Endothelial cell of umbilical vein (primary cell): Measurements from ENCODE around the gene LRRC8E. TPM values are rescaled to one million over a fixed set of nuclear protein-coding genes. Genes with fewer than 3 reads are reported as not detected.

Source experiments
- BruUV-seq: library from RNA; stranded (reverse); fragments of 400-500 nt; replicated peaks from 2 replicates; lab custom pipeline; 2021; lab: Mats Ljungman, UMichigan
- CTCF ChIA-PET: fragments of 300-600, 350-600 bp; sonication (Branson Sonifier 250); formaldehyde crosslinking; loops from one replicate; lab custom pipeline; 2021; ENCODE audit warnings: antibody characterized with exemption, inconsistent platforms; lab: Charles Lee
- POLR2A ChIA-PET: fragments of 300-600, 350-600 bp; sonication (Branson Sonifier 250); formaldehyde crosslinking; loops from one replicate; lab custom pipeline; 2021; ENCODE audit warnings: antibody characterized with exemption, inconsistent platforms; lab: Charles Lee
- DNase-seq: peaks from one replicate; pipeline ENCODE4 v3.0.0-alpha.2; 2011; ENCODE audit warnings: low read depth, low spot score
- FAIRE-seq: peaks from 2 replicates; lab custom pipeline; 2011; peaks lifted over from hg19 to GRCh38; lab: Jason Lieb, UNC
- H2AFZ ChIP-seq: 2 replicates; pipeline ENCODE4 v1.6.0; 2012; ENCODE audit warnings: low read depth, low read length, control low read depth, inconsistent platforms
- H3K27ac ChIP-seq: 2 replicates; pipeline ENCODE4 v1.5.1; 2011; ENCODE audit warnings: low read depth, mild to moderate bottlenecking, control low read depth, low read length, moderate library complexity; ENCODE audit not compliant: insufficient read depth
- H3K27me3 ChIP-seq, 2 experiments: 2 replicates each; pipeline versions ENCODE4 v1.6.0 to v1.6.1; 2011; ENCODE audit warnings: low read length in 2 of 2, mixed read lengths in 1 of 2; ENCODE audit not compliant: control insufficient read depth in 2 of 2, insufficient read depth in 2 of 2
- H3K36me3 ChIP-seq, 2 experiments: 2 replicates in 1 of 2; 3 replicates in 1 of 2; pipeline ENCODE4 v1.5.1; 2011; ENCODE audit warnings: low read length in 2 of 2, mild to moderate bottlenecking in 1 of 2, moderate library complexity in 1 of 2; ENCODE audit not compliant: control insufficient read depth in 2 of 2, insufficient read depth in 2 of 2; ENCODE audit errors: extremely low read depth in 1 of 2
- H3K4me1 ChIP-seq: 3 replicates; pipeline ENCODE4 v1.5.1; 2011; ENCODE audit warnings: mild to moderate bottlenecking, low read length; ENCODE audit not compliant: control insufficient read depth, insufficient read depth; ENCODE audit errors: extremely low read depth
- H3K4me2 ChIP-seq: 2 replicates; pipeline ENCODE4 v1.6.1; 2011; ENCODE audit warnings: low read length, control low read depth, mixed read lengths; ENCODE audit not compliant: insufficient read depth
- H3K4me3 ChIP-seq, 3 experiments: fragments of 200-600 bp in 1 of 3; sonication (generic), shearing (Covaris generic) in 1 of 3; replicated peaks in 1 of 3; 2 replicates each; pipeline ENCODE4 v1.5.1; 2011 to 2016; ENCODE audit warnings: control low read depth in 3 of 3, low read length in 3 of 3, mild to moderate bottlenecking in 2 of 3, inconsistent platforms in 1 of 3, low read depth in 1 of 3, moderate library complexity in 1 of 3; ENCODE audit not compliant: insufficient read depth in 1 of 3
- H3K79me2 ChIP-seq: 2 replicates; pipeline ENCODE4 v1.6.0; 2012; ENCODE audit warnings: low read length, inconsistent platforms; ENCODE audit not compliant: control insufficient read depth, insufficient read depth
- H3K9ac ChIP-seq: replicated peaks from 2 replicates; pipeline ENCODE3; 2011; ENCODE audit warnings: low read length, control low read depth; ENCODE audit not compliant: insufficient read depth; ENCODE audit errors: extremely low read depth
- H3K9me1 ChIP-seq: replicated peaks from 3 replicates; pipeline ENCODE4 v1.6.0; 2011; ENCODE audit warnings: mild to moderate bottlenecking, low read length; ENCODE audit not compliant: control insufficient read depth, insufficient read depth; ENCODE audit errors: extremely low read depth
- H3K9me3 ChIP-seq: replicated peaks from 2 replicates; pipeline ENCODE4 v1.5.1; 2012; ENCODE audit warnings: low read length, inconsistent platforms; ENCODE audit not compliant: control insufficient read depth, insufficient read depth
- H4K20me1 ChIP-seq: replicated peaks from 2 replicates; pipeline ENCODE3; 2011; ENCODE audit warnings: mild to moderate bottlenecking, low read length; ENCODE audit not compliant: control insufficient read depth, insufficient read depth; ENCODE audit errors: extremely low read depth
- EZH2 ChIP-seq: IDR thresholded peaks from 2 replicates; pipeline ENCODE4 v1.6.1; 2012; ENCODE audit warnings: borderline replicate concordance, low read depth, mild to moderate bottlenecking, moderate library complexity, low read length, inconsistent platforms; ENCODE audit not compliant: severe bottlenecking
- JUN ChIP-seq: IDR thresholded peaks from 2 replicates; pipeline ENCODE4 v1.6.1; 2011; ENCODE audit warnings: borderline replicate concordance, low read depth; ENCODE audit not compliant: insufficient read length, insufficient read depth
- MYC ChIP-seq: IDR thresholded peaks from one replicate; pipeline ENCODE4 v1.6.1; 2011; ENCODE audit warnings: mild to moderate bottlenecking, low read depth, low read length
- POLR2A ChIP-seq: IDR thresholded peaks from 2 replicates; pipeline ENCODE4 v1.6.1; 2012; ENCODE audit warnings: low read depth, mild to moderate bottlenecking, control low read depth, low read length
- POLR2AphosphoS5 ChIP-seq: IDR thresholded peaks from 2 replicates; pipeline ENCODE4 v1.6.1; 2012; ENCODE audit warnings: low read depth, mild to moderate bottlenecking, control low read depth, low read length, moderate library complexity; ENCODE audit not compliant: insufficient read depth
- dilution Hi-C: fragments of 300-500 bp; cut with MboI; formaldehyde crosslinking; loops from one replicate; pipeline ENCODE4 v1.15.0; 2019; ENCODE audit warnings: low sequenced_read_pairs; ENCODE audit not compliant: extremely low pct_ligation_motif_present
- intact Hi-C: fragments of 100-400 bp; cut with micrococcal nuclease; formaldehyde crosslinking; loops from one replicate; pipeline ENCODE4 v1.10.0; 2022
- polyA plus RNA-seq, 4 experiments: library from polyadenylated mRNA; depleted of rRNA in 3 of 4; stranded (reverse) in 3 of 4; unstranded in 1 of 4; fragments of >200 nt; gene quantifications; 2 replicates each; pipeline versions ENCODE4 v1.2.1 to v1.2.3, GENCODE V29; 2011 to 2012; ENCODE audit warnings: missing spikeins in 1 of 4
- total RNA-seq: library from RNA; stranded (reverse); gene quantifications from 2 replicates; pipeline ENCODE4 v1.2.3, GENCODE V29; 2021
- TF ChIP-seq, protein P1 (sequence below): IDR thresholded peaks from 2 replicates; pipeline ENCODE4 v1.6.1; 2011; ENCODE audit not compliant: insufficient read depth, insufficient read length
- TF ChIP-seq, protein P2 (sequence below), 2 donors: IDR thresholded peaks; 1 replicate in 1 of 2; 2 replicates in 1 of 2; pipeline ENCODE4 v1.5.1; 2011; ENCODE audit warnings: low read length in 2 of 2, mild to moderate bottlenecking in 2 of 2, moderate library complexity in 2 of 2, control low read depth in 1 of 2, inconsistent platforms in 1 of 2, low read depth in 1 of 2; ENCODE audit not compliant: insufficient read depth in 1 of 2; ENCODE audit errors: extremely low read depth in 1 of 2

LRRC8E gene
- total and polyA plus RNA-seq, 2 donors (not counting 3 experiments of a cell fraction or from before 2014, with no cell fraction given), result 1.1 to 1.6 TPM

DNA sequence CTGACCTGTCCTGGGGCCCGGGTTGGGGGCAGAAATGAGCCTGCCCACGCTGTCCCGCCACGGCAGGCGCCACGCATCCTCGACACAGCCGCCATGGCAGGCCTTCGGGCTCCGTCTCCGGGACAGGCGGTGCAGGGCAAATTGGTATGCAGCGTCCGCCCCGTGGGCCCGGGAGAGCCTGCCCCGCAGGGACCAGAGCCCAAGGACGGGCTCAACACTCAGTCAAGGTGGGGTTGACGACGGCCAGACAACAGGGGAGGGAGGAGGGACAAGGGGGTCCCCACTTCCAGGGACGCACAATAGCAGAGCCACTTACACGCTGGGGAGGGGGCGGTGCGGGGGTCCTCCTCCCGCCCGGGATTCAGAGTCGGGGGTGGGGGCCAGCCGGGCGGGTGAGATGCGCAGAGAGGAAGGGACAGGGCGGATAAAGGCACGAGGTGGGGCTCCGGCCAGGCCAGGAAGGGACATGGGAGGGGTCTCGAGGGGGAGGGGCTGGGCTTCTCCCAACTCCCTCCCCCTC, 36.4 kb downstream of the LRRC8E start:
- peak overlapping the region in 1 of 3 experiments; percentile 29 for H3K4me3 ChIP-seq
- H3K4me1 ChIP-seq, result peaks cover 31% of the 10 kb centered on the region
- TF ChIP-seq EZH2, result no peak
- no peak for TF ChIP-seq POLR2A
- TF ChIP-seq, protein P1, sequence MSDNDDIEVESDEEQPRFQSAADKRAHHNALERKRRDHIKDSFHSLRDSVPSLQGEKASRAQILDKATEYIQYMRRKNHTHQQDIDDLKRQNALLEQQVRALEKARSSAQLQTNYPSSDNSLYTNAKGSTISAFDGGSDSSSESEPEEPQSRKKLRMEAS, result no peak
- no peak for TF ChIP-seq POLR2AphosphoS5
- no peak for TF ChIP-seq JUN
- no peak for TF ChIP-seq MYC
- TF ChIP-seq, protein P2, sequence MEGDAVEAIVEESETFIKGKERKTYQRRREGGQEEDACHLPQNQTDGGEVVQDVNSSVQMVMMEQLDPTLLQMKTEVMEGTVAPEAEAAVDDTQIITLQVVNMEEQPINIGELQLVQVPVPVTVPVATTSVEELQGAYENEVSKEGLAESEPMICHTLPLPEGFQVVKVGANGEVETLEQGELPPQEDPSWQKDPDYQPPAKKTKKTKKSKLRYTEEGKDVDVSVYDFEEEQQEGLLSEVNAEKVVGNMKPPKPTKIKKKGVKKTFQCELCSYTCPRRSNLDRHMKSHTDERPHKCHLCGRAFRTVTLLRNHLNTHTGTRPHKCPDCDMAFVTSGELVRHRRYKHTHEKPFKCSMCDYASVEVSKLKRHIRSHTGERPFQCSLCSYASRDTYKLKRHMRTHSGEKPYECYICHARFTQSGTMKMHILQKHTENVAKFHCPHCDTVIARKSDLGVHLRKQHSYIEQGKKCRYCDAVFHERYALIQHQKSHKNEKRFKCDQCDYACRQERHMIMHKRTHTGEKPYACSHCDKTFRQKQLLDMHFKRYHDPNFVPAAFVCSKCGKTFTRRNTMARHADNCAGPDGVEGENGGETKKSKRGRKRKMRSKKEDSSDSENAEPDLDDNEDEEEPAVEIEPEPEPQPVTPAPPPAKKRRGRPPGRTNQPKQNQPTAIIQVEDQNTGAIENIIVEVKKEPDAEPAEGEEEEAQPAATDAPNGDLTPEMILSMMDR (IDR thresholded peaks at IDR 0.05; ENCODE audit: extremely low read depth in 1 of 2, insufficient read depth in 1 of 2, low read depth in 1 of 2, low read length in 2 of 2), result no peak
- H3K36me3 ChIP-seq, result peaks cover 0 to 5% of the 10 kb centered on the region in 2 experiments
- H3K9me3 ChIP-seq, result no peaks in the 10 kb centered on the region
- ChIA-PET POLR2A (no interaction called here), CTCF (interaction anchor here (1.5 to 1.6 kb wide), 2 partner anchors 21 to 356 kb away, joined by 3 to 5 read pairs; partner anchors contain the start of gene MAP2K7)
- no peak overlapping the region for H2AFZ ChIP-seq
- no peaks in the 10 kb centered on the region for H3K79me2 ChIP-seq
- H3K27ac ChIP-seq, result no peak overlapping the region
- H3K9me1 ChIP-seq, result no peaks in the 10 kb centered on the region
- H3K9ac ChIP-seq, result no peak overlapping the region
- no peaks in the 10 kb centered on the region for H4K20me1 ChIP-seq
- intact Hi-C loops (loop anchor here (1.0 to 5.0 kb wide), 2 partner anchors 71 to 242 kb away; partner anchors contain the start of gene TRAPPC5), dilution Hi-C loops (no loop called here)
- H3K4me2 ChIP-seq, result no peak overlapping the region
- DNase-seq (no peak), FAIRE-seq (no peak)
- TSS peak; percentile 37 for BruUV-seq
- H3K27me3 ChIP-seq, result no peaks in the 10 kb centered on the region
